K562 (cell line): Measurements from ENCODE around the gene UGT3A2. TPM values are rescaled to one million over a fixed set of nuclear protein-coding genes. Genes with fewer than 3 reads are reported as not detected.
"Not testable (repeated sequence)": the region's sequence is repeated elsewhere in the genome, so short reads cannot be mapped to it uniquely, and the experiment has no call there.

Experiments used
- ATAC-seq: fragments of 200-7000 bp; cut with Tn5 transposase; 3 replicates; pipeline ENCODE4 v1.9.1; 2020; ENCODE audit warnings: moderate library complexity
- BruUV-seq: library from RNA; stranded (reverse); fragments of 400-500 nt; replicated peaks from 2 replicates; lab custom pipeline; 2021; lab: Mats Ljungman, UMichigan
- CTCF ChIA-PET: fragments of 300-600 bp; formaldehyde crosslinking; extraction: SDS; loops from one replicate; lab custom pipeline; 2021; ENCODE audit warnings: low intra/inter-chr PET ratio; lab: Yijun Ruan, JAX
- POLR2A ChIA-PET: fragments of 300-600, 350-650 bp; sonication (Branson Sonifier 250); formaldehyde crosslinking; extraction: SDS; loops from one replicate; lab custom pipeline; 2021; ENCODE audit warnings: antibody characterized with exemption, inconsistent platforms; lab: Yijun Ruan, JAX
- DNase-seq, 4 experiments: peaks; one replicate each; pipeline versions ENCODE4 v3.0.0 to v3.0.0-alpha.2; 2011 to 2018; ENCODE audit warnings: low spot score in 3 of 4, mixed read lengths in 3 of 4; ENCODE audit errors: extremely low read depth in 1 of 4
- FAIRE-seq: peaks from 2 replicates; lab custom pipeline; 2011; peaks lifted over from hg19 to GRCh38; lab: Jason Lieb, UNC
- H2AFZ ChIP-seq: 2 replicates; pipeline ENCODE4 v1.6.0; 2011; ENCODE audit warnings: low read depth, low read length, control low read depth, inconsistent platforms
- H3K27ac ChIP-seq: fragments of 200-600 bp; 3 replicates; pipeline ENCODE4 v1.8.0; 2011; ENCODE audit warnings: low read depth, mild to moderate bottlenecking, control low read depth, inconsistent platforms, low read length, moderate library complexity, mixed read lengths; ENCODE audit errors: extremely low read depth
- H3K27me3 ChIP-seq, 2 experiments: fragments of 300-600 bp in 1 of 2; 2 replicates in 1 of 2; 3 replicates in 1 of 2; pipeline versions ENCODE4 v1.6.0 to v1.8.0; 2011; ENCODE audit warnings: inconsistent platforms in 2 of 2, low read length in 2 of 2, mild to moderate bottlenecking in 1 of 2, mixed read lengths in 1 of 2, moderate library complexity in 1 of 2; ENCODE audit not compliant: control insufficient read depth in 2 of 2, insufficient read depth in 2 of 2
- H3K36me3 ChIP-seq: fragments of 300-600 bp; 3 replicates; pipeline ENCODE4 v1.8.0; 2011; ENCODE audit warnings: mild to moderate bottlenecking, low read length, inconsistent platforms; ENCODE audit not compliant: control insufficient read depth, insufficient read depth
- H3K4me1 ChIP-seq, 2 experiments: fragments of 200-600 bp in 1 of 2; replicated peaks in 1 of 2; 2 replicates in 1 of 2; 3 replicates in 1 of 2; pipeline versions ENCODE4 v1.5.1 to v1.8.0; 2011; ENCODE audit warnings: inconsistent platforms in 2 of 2, low read length in 2 of 2, mild to moderate bottlenecking in 1 of 2, mixed read lengths in 1 of 2, moderate library complexity in 1 of 2; ENCODE audit not compliant: control insufficient read depth in 2 of 2, insufficient read depth in 2 of 2
- H3K4me2 ChIP-seq: 2 replicates; pipeline ENCODE4 v1.6.1; 2011; ENCODE audit warnings: low read length, control low read depth, inconsistent platforms, mixed read lengths; ENCODE audit not compliant: insufficient read depth
- H3K4me3 ChIP-seq: fragments of 200-600 bp; sonication (generic), shearing (Covaris generic); 2 replicates; pipeline ENCODE4 v1.5.1; 2016; ENCODE audit warnings: control low read depth, inconsistent platforms
- H3K79me2 ChIP-seq: fragments of 200-600 bp; 3 replicates; pipeline ENCODE4 v1.8.0; 2011; ENCODE audit warnings: low read length, inconsistent platforms; ENCODE audit not compliant: control insufficient read depth, insufficient read depth
- H3K9ac ChIP-seq, 2 experiments: 2 replicates each; pipeline versions ENCODE4 v1.6.0 to v1.6.1; 2011; ENCODE audit warnings: low read depth in 2 of 2, low read length in 2 of 2, control low read depth in 1 of 2, inconsistent platforms in 1 of 2, mild to moderate bottlenecking in 1 of 2, mixed read lengths in 1 of 2; ENCODE audit not compliant: insufficient read depth in 1 of 2
- H3K9me1 ChIP-seq: one replicate; pipeline ENCODE4 v1.6.0; 2011; ENCODE audit warnings: inconsistent platforms, mild to moderate bottlenecking, low read length, moderate library complexity; ENCODE audit not compliant: control insufficient read depth, insufficient read depth
- H3K9me3 ChIP-seq: replicated peaks from 2 replicates; pipeline ENCODE4 v1.5.1; 2011; ENCODE audit warnings: low read depth, low read length, inconsistent platforms; ENCODE audit not compliant: control insufficient read depth, insufficient read depth
- H4K20me1 ChIP-seq: replicated peaks from 2 replicates; pipeline ENCODE4 v1.6.1; 2011; ENCODE audit warnings: low read length, inconsistent platforms, mixed read lengths; ENCODE audit not compliant: control insufficient read depth, insufficient read depth
- HOXB6 ChIP-seq: fragments of 250-450 bp; sonication (Bioruptor Pico); IDR thresholded peaks from 2 replicates; pipeline ENCODE4 v1.5.1; 2022; ENCODE audit warnings: mild to moderate bottlenecking, borderline replicate concordance
- NCOA6 ChIP-seq: fragments of 450-650 bp; IDR thresholded peaks from 2 replicates; pipeline ENCODE4 v1.6.1; 2017; ENCODE audit warnings: mild to moderate bottlenecking
- POLR2B ChIP-seq: fragments of 450-650 bp; IDR thresholded peaks from 2 replicates; pipeline ENCODE4 v1.6.1; 2018; ENCODE audit warnings: low read depth; ENCODE audit not compliant: partially characterized antibody
- TFAM ChIP-seq: fragments of 250-450 bp; sonication (Bioruptor Pico); conservative IDR thresholded peaks from 2 replicates; pipeline ENCODE4 v1.5.0; 2021; ENCODE audit warnings: mild to moderate bottlenecking, moderate library complexity
- ZNF124 ChIP-seq: sonication (generic); formaldehyde crosslinking; IDR thresholded peaks from 2 replicates; pipeline ENCODE4 v1.8.1; 2022; ENCODE audit warnings: missing genetic modification reagents
- WGBS: fragments of 100-300 bp; shearing (Covaris generic); methylation state at CpG from one replicate; pipeline ENCODE4 v1.1.6; 2016; ENCODE audit warnings: low coverage, mixed read lengths; ENCODE audit not compliant: insufficient coverage; ENCODE audit errors: missing lambda C conversion rate; 5-methylcytosine and 5-hydroxymethylcytosine counted together
- in situ Hi-C: fragments of 300-500 bp; cut with MboI; formaldehyde crosslinking; loops from 4 replicates; pipeline ENCODE4 v1.15.0; 2018; ENCODE audit warnings: inconsistent platforms, mixed read lengths
- intact Hi-C: fragments of 100-400 bp; cut with micrococcal nuclease; formaldehyde crosslinking; loops from 2 replicates; pipeline ENCODE4 v1.14.2; 2022
- polyA plus RNA-seq, 8 experiments: library from polyadenylated mRNA; depleted of rRNA in 4 of 8; stranded (reverse) in 5 of 8; unstranded in 3 of 8; fragments of >200 nt; fragmentation: Nextera tagmentation in 2 of 8; fragmentation: Illumina TruSeq in 1 of 8; extraction: Ambion mirVana in 2 of 8; extraction: Trizol in 1 of 8; gene quantifications; 2 replicates each; pipeline versions ENCODE4 v1.2.1 to v1.2.3, GENCODE V29; 2011 to 2014; ENCODE audit warnings: inconsistent platforms in 1 of 8, missing spikeins in 1 of 8
- total RNA-seq, 7 experiments: library from RNA; depleted of rRNA in 6 of 7; stranded (reverse); fragments of >200 nt in 6 of 7; fragmentation: Illumina TruSeq in 2 of 7; extraction: Trizol in 2 of 7; gene quantifications; 2 replicates each; pipeline versions ENCODE4 v1.2.1 to v1.2.3, GENCODE V29; 2011 to 2021; ENCODE audit warnings: low replicate concordance in 1 of 7
- TF ChIP-seq, protein P1 (sequence below), 3 experiments: IDR thresholded peaks in 2 of 3; conservative IDR thresholded peaks in 1 of 3; 2 replicates each; pipeline ENCODE4 v1.5.1; 2011 to 2012; ENCODE audit warnings: low read length in 3 of 3, mild to moderate bottlenecking in 3 of 3, control low read depth in 2 of 3, improper control_type of control experiment in 1 of 3, inconsistent platforms in 1 of 3, low read depth in 1 of 3, mixed read lengths in 1 of 3, moderate library complexity in 1 of 3; ENCODE audit not compliant: insufficient read depth in 2 of 3

UGT3A2 gene
- total and polyA plus RNA-seq, 9 of the 15 experiments (the other 6 are each of a cell fraction or from before 2014, with no cell fraction given): not detected

DNA sequence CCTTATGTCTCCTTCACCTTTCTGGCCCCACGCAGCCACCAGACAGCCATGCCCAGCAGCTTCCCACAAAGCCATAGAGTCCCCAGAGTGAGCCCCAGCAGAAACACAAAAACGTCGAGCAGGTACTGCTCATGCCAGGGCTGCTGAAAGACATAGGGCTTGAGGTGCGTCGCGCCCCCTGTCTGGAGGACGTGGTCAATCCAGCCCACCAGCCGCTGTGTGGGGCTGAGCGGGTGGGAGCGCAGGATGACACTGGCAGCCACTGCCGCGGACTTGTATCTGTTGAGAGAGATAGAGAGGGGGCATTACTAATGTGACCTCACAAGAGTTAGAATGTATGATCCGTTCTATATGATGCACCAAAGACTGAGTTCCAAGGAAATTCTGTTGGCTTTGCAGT lies 31.0 kb downstream of the UGT3A2 start:
- no peak for FAIRE-seq
- H3K9me1 ChIP-seq: no peaks in the 10 kb centered on the region
- TF ChIP-seq, protein P1, sequence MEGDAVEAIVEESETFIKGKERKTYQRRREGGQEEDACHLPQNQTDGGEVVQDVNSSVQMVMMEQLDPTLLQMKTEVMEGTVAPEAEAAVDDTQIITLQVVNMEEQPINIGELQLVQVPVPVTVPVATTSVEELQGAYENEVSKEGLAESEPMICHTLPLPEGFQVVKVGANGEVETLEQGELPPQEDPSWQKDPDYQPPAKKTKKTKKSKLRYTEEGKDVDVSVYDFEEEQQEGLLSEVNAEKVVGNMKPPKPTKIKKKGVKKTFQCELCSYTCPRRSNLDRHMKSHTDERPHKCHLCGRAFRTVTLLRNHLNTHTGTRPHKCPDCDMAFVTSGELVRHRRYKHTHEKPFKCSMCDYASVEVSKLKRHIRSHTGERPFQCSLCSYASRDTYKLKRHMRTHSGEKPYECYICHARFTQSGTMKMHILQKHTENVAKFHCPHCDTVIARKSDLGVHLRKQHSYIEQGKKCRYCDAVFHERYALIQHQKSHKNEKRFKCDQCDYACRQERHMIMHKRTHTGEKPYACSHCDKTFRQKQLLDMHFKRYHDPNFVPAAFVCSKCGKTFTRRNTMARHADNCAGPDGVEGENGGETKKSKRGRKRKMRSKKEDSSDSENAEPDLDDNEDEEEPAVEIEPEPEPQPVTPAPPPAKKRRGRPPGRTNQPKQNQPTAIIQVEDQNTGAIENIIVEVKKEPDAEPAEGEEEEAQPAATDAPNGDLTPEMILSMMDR (IDR thresholded peaks at IDR 0.05 in 2 of 3, conservative IDR thresholded peaks at IDR 0.05 in 1 of 3; ENCODE audit: insufficient read depth in 2 of 3, low read depth in 1 of 3, low read length in 3 of 3): peak in 1 of 3 experiments; percentile 25; a peak in 1 of 6 replicates
- TF ChIP-seq NCOA6 (no peak), ZNF124 (no peak), POLR2B (no peak), TFAM (no peak), HOXB6 (CRISPR knock-in tag) (no peak)
- TF ChIP-seq, all 486 proteins: peak for 1
- no TSS peak for BruUV-seq
- Histone ChIP-seq H3K4me3 (no peak overlapping the region), H3K27me3 (peaks cover 0 to 6% of the 10 kb centered on the region in 2 experiments; a peak in 1 of 5 replicates), H3K9me3 (no peaks in the 10 kb centered on the region), H3K4me2 (no peak overlapping the region), H3K79me2 (no peaks in the 10 kb centered on the region), H3K27ac (no peak overlapping the region), H2AFZ (no peak overlapping the region), H3K4me1 (no peaks in the 10 kb centered on the region), H3K9ac (no peak overlapping the region), H4K20me1 (no peaks in the 10 kb centered on the region), H3K36me3 (no peaks in the 10 kb centered on the region)
- intact Hi-C loops: no loop called here
- ChIA-PET POLR2A (no interaction called here), CTCF (interaction anchor here (0.6 kb wide), 1 partner anchor 821 kb away, joined by 4 read pairs; no protein-coding TSS in a partner anchor)
- 0% methylated on average over 13 of the region's 13 CpGs for WGBS
- ATAC-seq (peak; percentile 69), DNase-seq (no peak)
- in situ Hi-C loops: no loop called here

DNA sequence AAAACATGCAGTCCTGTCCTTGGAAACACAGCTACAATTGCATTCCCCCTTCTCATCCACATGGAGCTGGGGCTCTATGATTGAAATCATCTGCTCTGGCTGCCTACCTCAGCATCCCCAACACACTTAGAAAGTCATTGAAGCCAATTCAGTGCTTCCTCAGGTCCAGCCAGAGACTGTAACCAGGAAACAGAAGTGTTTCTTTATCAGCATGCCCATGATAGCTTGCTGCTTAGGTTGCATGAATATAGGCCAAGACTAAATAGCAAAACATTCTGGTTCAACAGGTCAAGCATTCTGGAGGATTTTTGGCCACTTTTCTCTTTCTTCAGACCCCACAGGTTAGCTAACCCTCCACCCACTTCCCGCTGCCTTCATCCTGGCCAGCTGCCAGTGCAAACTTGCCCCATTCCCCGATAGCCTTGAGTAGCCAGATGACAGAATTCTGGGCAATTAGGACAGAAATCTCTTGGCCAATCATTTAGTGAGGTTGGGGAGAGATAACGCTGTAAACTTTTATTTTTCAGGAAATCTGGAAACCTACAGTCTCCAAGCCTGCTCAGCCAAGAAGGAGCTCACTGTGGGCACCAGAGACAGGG lies 32.0 kb downstream of the UGT3A2 start:
- FAIRE-seq, H3K9ac ChIP-seq, DNase-seq, H3K27me3 ChIP-seq, H3K4me1 ChIP-seq, H4K20me1 ChIP-seq, H3K27ac ChIP-seq, CTCF ChIA-PET, H3K4me3 ChIP-seq, H2AFZ ChIP-seq, in situ Hi-C loops, BruUV-seq, H3K4me2 ChIP-seq, H3K36me3 ChIP-seq, H3K9me1 ChIP-seq, POLR2A ChIA-PET, H3K9me3 ChIP-seq, intact Hi-C loops, H3K79me2 ChIP-seq, ATAC-seq: not testable (repeated sequence)
- 0% methylated on average over 3 of the region's 3 CpGs for WGBS
